ENCODE data around the gene NRGN.
"Not testable (repeated sequence)": the region's sequence is repeated elsewhere in the genome, so short reads cannot be mapped to it uniquely, and the experiment has no call there.

NRGN gene

GRCh38 chr11:124759266-124760204 lies 19.8 kb downstream of the NRGN start:
- no peak for DNase-seq

- DNase-seq, result no peak
Observed at GRCh38 chr11:124760205-124760652, 20.5 kb downstream of the NRGN start.

GRCh38 chr11:124760806-124761205 lies 21.1 kb downstream of the NRGN start:
- DNase-seq, result no peak

- no peak for DNase-seq
Observed at GRCh38 chr11:124761301-124762104, 21.8 kb downstream of the NRGN start.

DNA sequence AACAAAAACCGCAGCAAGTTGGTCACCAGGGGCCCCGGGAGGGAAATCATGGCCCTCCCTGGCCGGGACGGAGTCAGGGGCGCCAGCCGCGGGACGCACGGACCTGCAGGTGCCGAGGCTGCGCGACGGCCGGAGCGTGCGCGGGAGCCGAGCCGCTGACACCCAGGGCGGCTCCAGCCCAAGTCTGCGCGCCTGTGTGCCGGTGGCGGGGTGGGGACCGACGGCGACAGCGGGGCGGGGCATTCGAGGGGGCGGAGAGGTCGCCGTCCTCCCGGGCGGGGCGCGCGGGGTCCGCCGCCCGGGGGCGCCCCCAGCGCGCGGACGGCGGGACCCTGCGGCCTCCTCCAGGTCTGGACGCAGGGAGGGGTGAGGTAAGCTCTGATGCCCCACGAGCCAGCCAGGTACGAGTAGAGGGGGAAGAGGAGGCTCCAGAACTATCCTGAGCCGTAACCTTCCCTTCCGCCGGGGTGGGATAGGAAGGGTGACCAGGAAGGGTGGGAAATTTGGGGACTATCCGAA lies 22.4 kb downstream of the NRGN start, which contains the start of gene ESAM:
ESAM (minus strand) TSS at position 186 of the 519 bp plus-strand sequence; CDS start at position 50, 136 bp downstream.
- no peak for DNase-seq

GRCh38 chr11:124762624-124763155 lies 22.9 kb downstream of the NRGN start:
- DNase-seq, result no peak

DNA sequence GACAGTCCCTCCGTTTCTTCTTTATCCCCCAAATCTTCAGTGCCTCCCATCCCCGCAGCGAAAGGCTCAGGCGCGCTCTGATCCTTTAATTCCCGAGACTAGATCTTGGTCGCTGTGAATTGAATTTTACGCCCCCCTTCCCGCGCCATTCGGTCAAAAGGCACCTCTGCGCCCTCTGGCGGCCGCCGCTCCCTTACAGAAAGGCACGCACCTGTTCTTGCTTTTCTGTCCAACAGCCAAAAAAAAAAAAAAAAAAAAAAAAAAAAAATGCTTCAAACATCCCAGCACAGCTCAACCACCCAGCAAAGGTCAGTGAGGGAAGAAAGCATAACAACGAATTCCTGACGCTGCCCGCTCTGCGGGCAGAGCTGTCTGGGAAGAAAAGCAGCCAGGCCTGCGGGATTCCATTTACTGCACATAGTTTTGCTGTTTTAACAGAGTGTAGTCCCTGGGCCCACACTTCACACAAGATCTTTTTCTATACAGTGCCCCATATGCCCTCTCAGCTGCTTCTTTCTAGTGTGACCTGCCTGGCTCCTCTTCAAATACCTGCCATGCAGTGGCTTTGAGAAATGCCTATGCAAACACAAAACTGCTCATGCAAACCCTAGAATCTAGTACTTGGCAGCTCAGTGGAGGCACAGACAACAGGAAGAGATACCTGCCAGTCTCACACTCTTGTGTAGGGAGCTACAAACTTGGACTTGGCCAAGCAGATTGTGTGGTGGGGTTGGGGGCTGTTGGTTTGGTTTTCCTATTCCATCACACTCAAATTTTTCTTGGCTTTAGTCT lies 23.6 kb downstream of the NRGN start:
- peak; percentile 58 for DNase-seq

- no peak for DNase-seq
Observed at GRCh38 chr11:124766156-124766555, 26.4 kb downstream of the NRGN start.

DNA sequence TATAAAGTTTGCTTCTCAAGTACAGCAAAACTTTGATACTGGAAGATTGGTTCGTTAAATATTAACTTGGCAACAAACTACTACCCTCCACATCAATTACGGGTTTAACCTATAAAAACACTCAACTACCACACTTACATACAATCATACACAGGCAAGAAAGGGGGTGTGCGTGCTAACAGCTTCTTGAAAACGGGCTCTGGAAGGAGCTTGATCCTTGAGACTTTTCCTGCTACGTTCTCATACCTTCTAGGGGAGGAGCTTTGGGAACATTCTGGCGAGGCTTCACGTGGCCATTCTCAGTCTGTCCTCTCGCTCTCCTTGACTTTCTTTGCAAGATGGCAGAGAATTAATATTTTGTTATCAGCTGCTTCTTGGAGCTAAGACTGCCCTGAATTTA lies 29.2 kb downstream of the NRGN start:
- no peak for DNase-seq

DNA sequence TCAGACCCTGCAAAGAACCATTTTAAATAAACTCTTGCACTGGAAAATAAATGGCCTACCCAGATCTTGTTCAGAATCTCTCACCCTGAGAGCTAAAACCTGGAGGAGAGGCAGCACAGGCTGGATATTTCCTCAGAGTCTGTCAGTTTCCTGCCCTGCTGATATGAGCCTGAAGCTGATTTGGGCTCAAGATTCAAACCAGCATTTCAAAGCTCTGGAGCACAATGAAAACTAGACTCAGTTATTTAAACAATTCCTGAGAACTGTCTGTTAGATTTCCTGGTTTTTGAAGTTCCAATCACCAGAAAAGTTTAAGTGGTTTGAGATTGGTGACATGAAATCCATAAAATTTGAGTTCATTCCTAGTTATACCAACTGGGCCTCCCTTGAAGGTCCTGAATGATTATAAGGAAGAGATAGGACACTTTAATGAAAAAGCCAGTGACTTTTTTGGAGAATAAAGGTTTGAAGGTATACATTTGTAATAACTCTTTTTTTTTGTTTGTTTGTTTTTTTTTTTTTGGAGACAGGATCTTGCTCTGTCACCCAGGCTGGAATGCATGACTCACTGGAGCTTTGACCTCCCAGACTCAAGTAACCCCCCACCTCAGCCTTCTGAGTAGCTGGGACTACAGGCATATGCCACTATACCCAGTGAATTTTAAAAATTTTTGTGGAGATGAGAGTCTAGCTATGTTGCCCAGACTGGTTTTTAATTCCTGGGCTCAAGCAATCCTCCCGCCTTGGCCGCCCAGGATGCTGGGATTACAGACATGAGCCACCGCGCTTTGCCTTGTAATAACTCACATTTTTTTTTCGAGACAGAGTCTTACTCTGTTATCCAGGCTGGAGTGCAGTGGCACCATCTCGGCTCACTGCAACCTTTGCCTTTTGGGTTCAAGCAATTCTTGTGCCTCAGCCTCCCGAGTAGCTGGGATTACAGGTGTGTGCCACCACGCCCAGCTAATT lies 30.3 kb downstream of the NRGN start:
- DNase-seq, result no peak

- not testable (repeated sequence) for DNase-seq
Observed at GRCh38 chr11:124770959-124771358, 31.2 kb downstream of the NRGN start.

- DNase-seq, result no peak
Observed at GRCh38 chr11:124776865-124777645, 37.3 kb downstream of the NRGN start.

GRCh38 chr11:124778281-124778680 lies 38.5 kb downstream of the NRGN start:
- DNase-seq, result no peak

DNA sequence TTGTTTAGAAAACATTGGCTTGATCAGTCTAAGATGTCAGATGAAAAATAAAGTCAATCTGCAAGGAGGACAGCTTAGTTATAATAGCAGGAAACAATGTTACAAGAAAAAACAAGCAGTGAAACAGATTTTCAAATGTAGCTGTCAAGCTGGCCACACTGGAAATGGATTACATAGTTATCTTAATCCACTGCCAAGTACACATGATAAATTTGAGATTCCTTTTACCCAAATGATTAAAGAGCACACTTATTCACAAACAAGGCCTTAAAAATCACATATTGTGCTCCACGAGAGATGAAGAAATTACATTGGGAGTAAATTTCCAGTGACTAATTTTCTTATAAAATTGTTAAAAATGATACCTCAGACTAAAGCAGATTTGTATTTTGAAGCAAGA lies 39.8 kb downstream of the NRGN start:
- no peak for DNase-seq

DNA sequence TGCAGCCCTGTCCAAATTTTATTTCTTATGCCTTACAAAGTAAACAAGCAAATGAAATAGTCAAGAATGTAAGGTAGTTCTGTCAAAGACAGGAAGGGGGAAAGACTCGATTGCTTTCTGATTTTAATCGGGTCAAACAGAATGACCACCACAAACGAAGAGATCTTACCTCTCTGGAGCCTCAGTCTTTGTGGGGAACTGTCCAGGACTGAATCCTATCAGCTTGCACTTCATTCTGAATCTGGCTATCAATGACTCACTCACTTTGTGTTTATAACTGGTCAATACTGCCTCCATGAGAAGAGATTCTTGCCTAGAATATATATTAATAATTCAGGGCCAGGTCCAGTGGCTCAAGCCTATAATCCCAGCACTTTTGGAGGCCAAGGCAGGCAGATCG lies 43.3 kb downstream of the NRGN start:
- DNase-seq, result no peak

DNA sequence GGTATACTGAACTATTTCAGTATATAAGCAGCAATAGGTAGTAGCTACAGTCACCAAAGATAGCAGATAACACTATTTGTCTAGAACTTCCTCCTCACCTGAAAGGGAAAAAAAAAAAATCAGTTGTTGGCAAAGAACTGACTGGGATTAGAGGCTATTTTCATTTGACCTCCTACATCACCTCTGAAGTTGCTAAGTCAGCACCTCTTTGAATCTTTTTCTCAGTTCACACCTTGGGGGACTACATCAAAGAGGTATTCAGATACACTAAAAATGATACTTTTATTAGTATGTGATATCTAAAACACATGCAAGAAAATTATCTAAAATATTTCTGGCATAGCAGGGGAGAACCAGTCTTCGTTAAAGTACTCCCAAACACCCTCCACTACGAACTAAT lies 44.3 kb downstream of the NRGN start:
- DNase-seq, result no peak

DNA sequence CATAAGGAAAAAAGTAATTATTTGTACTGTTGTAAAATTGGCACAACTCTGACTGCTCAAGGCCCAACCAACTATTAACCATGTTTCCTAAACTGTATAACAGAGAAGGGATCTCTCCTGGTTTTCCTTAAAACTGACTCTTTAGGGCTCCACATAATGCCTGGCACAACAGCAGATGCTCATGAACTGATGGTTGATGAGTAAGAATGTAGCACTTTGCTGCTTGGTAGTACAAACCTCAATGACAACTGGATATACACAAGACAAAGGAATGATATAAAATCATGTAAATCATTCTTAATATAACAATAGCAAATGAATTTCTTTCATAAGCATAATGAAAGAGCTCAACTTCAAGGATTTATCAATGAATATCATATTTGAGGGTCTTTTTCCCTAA lies 48.8 kb downstream of the NRGN start:
- no peak for DNase-seq

GRCh38 chr11:124791626-124792341 lies 52.0 kb downstream of the NRGN start:
- DNase-seq, result no peak

- DNase-seq, result peak; percentile 10
Observed at GRCh38 chr11:124793466-124794278, 53.9 kb downstream of the NRGN start.
